Retinal pigment epithelial cell (primary cell): ENCODE data around the gene PDGFB.

Experiments used
- DNase-seq: peaks from one replicate; pipeline ENCODE4 v3.0.0-alpha.2; 2010; ENCODE audit warnings: low read depth
- H3K4me3 ChIP-seq: 2 replicates; pipeline ENCODE4 v1.5.1; 2011; ENCODE audit warnings: mild to moderate bottlenecking, low read length, control low read depth, moderate library complexity
- TF ChIP-seq, protein P1 (sequence below): conservative IDR thresholded peaks from 2 replicates; pipeline ENCODE4 v1.5.1; 2011; ENCODE audit warnings: low read depth, low read length, control low read depth, inconsistent platforms

The PDGFB gene

DNA sequence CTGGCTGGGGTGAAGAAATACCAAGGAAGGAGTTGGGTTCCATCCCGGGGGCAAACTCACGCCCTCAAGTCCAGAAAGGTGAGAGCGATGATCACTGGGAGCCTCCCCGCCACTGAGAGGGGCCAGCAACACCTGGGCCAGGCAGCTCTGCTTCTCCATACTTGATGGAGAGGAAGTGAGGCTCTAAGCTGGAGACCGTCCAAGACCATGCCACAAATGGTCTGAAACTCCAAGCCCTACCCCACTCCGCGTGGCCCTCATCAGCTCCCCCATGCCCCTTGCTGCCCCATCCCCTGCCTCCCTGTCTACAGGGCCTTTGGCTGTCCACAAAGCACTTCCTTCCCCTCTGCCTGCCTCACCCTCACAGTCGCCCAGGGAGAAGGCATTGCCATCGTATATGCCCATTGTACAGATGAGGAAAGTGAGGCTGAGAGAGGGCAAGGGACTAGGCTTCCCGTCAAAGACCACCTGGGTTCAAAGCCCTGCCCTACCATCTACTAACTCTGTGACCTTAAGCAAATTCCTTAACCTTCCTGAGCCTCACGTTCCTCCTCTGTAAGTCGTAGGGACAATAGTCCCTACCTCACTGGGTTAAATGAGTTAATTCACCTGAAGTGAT, 4.4 kb upstream of the PDGFB start:
- no peak for DNase-seq
- TF ChIP-seq, protein P1, sequence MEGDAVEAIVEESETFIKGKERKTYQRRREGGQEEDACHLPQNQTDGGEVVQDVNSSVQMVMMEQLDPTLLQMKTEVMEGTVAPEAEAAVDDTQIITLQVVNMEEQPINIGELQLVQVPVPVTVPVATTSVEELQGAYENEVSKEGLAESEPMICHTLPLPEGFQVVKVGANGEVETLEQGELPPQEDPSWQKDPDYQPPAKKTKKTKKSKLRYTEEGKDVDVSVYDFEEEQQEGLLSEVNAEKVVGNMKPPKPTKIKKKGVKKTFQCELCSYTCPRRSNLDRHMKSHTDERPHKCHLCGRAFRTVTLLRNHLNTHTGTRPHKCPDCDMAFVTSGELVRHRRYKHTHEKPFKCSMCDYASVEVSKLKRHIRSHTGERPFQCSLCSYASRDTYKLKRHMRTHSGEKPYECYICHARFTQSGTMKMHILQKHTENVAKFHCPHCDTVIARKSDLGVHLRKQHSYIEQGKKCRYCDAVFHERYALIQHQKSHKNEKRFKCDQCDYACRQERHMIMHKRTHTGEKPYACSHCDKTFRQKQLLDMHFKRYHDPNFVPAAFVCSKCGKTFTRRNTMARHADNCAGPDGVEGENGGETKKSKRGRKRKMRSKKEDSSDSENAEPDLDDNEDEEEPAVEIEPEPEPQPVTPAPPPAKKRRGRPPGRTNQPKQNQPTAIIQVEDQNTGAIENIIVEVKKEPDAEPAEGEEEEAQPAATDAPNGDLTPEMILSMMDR: no peak
- H3K4me3 ChIP-seq: no peak overlapping the region

DNA sequence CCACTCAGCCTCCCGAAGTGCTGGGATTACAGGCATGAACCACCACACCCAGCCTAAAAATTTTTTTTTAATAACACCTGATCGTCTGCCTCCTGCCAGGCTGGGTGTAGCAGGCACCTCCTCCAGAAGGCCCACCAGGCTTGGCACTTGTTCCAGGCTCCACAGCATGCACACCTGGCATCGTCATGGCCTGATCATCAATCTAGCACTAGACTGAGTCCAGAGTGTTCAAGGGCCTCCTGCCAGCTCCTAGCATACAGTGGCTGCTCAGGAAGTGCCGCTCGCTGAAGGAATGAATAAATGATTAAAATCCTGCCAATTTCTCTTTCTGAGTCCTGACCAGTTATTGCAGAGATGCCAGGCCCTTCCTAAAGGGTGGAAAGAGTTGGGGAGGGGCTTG, 3.5 kb upstream of the PDGFB start:
- DNase-seq: no peak
- H3K4me3 ChIP-seq: no peak overlapping the region
- TF ChIP-seq, protein P1: no peak

DNA sequence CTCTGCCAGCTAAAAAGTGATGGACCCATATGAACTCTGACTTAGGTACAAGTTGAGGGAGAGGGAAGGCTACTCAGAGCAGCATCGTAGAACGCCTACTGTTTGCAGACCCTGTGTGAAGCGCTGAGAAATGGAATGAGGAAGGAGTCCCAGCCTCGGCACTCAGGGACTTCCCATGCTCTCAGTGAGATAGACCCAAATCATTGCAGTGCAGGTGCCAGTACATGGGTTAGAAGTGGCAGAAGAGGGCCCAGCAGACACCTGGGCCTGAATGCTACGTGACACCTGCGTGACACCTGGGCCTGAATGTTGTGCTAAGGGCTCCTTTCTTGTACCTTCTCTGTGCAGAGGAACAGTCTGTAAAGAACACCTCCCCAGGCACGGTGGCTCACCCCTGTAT, 2.6 kb upstream of the PDGFB start:
- DNase-seq: no peak
- no peak overlapping the region for H3K4me3 ChIP-seq

DNA sequence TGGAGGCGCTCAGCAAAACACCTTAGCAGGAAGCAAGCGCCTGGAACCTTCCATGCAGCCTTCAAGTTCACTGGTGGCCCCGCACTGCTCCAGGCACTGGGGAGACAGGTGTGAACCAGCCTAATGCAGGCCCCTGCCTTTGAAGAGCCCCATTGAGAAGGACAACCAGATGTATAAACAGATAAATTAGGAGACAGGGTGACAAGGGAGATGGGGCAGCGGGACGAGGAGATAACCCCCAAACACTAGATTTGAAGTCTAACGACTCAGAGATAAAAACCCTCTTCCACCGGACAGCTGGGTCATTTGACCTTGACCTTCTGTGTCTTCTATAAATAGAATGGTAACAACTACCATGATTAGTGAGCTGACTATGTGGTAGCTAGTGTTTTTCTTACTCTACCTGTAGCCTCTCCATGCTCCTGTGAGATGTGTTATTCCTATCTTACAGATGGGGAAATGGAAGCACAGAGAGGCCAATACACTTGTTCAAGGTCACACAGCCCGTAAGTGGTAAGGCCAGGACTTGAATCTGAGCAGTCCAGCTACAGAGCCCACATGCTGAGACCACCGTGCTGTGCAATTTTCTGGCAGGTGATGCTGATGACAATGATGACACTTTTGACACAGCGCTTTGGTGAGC, 2.0 kb upstream of the PDGFB start:
- H3K4me3 ChIP-seq: no peak overlapping the region
- TF ChIP-seq, protein P1: no peak
- DNase-seq: no peak

More for the DNA sequence above, 2.6 kb upstream of the PDGFB start:
- TF ChIP-seq, protein P1: no peak

DNA sequence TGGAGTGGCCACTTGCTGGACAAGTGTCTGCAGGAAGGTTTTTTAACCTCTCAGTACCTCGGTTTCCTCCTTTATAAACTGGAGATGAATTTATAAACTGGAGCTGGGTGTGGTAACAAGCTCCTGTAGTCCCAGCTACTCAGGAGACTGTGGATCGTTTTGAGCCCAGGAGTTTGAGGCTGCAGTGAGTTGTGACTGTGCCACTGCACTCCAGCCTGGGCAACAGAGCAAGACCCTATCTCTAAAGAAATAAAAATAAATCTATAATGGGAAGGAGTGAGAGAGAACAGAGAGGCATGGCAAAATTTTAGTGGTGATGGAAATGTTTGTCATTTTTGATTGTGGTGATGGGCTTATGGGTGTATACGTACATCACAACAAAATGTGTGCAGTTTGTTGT, 1.4 kb upstream of the PDGFB start:
- TF ChIP-seq, protein P1: no peak
- no peak for DNase-seq
- no peak overlapping the region for H3K4me3 ChIP-seq

DNA sequence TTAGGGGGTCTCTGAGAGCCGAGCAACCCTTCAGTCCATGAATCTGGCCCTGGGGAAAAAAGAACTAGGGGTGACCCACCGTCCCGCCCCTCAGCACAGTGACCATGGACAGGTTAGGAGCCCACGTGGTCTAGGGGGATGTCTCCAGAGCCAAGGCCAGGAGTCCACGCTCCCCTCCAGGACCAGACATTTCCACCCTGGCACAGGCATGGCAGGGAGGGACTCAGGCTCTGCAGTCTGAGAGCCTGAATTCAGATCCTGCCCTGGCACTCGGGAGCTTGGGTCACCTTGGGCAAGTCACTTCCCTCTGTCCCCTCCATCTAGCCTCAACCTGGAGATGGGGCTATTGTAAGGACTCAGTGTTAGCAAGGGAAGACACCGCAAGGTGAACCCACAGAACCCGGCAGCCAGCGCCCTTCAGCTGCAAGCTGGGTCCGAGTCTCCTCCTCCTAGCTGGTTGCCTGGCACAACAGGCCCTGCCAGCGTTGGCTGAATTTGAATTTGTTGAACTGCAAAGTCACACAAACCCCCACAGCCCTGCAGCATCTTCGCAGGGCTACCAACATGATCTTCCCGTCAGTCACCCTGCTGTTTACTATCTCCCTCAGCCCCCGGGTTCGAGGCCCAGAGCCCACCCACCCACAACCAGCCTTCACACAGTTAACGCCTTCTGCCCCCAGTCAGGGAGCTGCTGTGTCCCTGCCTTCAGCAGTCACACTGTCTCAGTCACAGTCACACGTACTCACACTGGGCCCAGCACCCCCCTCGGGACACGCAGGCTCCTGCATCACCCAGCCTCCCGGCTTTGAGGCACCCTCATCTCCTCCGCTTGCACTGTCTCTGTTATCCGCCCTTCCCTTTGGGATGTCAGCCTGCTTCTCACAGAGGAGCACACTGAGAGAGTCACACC, 603 bp upstream of the PDGFB start:
- no peak overlapping the region for H3K4me3 ChIP-seq
- TF ChIP-seq, protein P1: no peak
- DNase-seq: no peak
